Naive B cell (primary cell): Measurements from ENCODE around the gene FMNL2. TPM values are rescaled to one million over a fixed set of nuclear protein-coding genes. Genes with fewer than 3 reads are reported as not detected.
"Not testable (repeated sequence)": the region's sequence is repeated elsewhere in the genome, so short reads cannot be mapped to it uniquely, and the experiment has no call there.

ENCODE experiments used
- ATAC-seq, 2 donors: fragments of 150-1000 bp; cut with Tn5 transposase; 2 replicates each; pipeline ENCODE4 v1.10.0; 2021; ENCODE audit warnings: low read depth in 2 of 2, mild to moderate bottlenecking in 2 of 2, moderate library complexity in 2 of 2
- DNase-seq: peaks from one replicate; pipeline ENCODE4 v3.0.0; 2022
- H3K27ac Mint-ChIP-seq, 6 donors: one replicate each; pipeline ENCODE4 v1.8.0; 2020 to 2022; ENCODE audit warnings: mild to moderate bottlenecking in 6 of 6, mixed read lengths in 6 of 6, moderate library complexity in 5 of 6, inconsistent platforms in 2 of 6
- H3K27me3 Mint-ChIP-seq, 3 donors: one replicate each; pipeline ENCODE4 v1.8.0; 2021 to 2022; ENCODE audit warnings: mixed read lengths in 3 of 3, mild to moderate bottlenecking in 1 of 3
- H3K36me3 Mint-ChIP-seq, 2 donors: one replicate each; pipeline ENCODE4 v1.8.0; 2020 to 2022; ENCODE audit warnings: mixed read lengths in 2 of 2, inconsistent platforms in 1 of 2, mild to moderate bottlenecking in 1 of 2
- H3K4me1 Mint-ChIP-seq, 3 donors: one replicate each; pipeline ENCODE4 v1.8.0; 2020 to 2022; ENCODE audit warnings: mixed read lengths in 3 of 3, inconsistent platforms in 1 of 3, mild to moderate bottlenecking in 1 of 3, moderate library complexity in 1 of 3
- H3K4me3 Mint-ChIP-seq, 8 donors: one replicate each; pipeline ENCODE4 v1.8.0; 2020 to 2022; ENCODE audit warnings: mild to moderate bottlenecking in 8 of 8, mixed read lengths in 8 of 8, moderate library complexity in 8 of 8, inconsistent platforms in 2 of 8
- H3K9me3 Mint-ChIP-seq, 7 donors: one replicate each; pipeline ENCODE4 v1.8.0; 2020 to 2022; ENCODE audit warnings: mixed read lengths in 7 of 7, mild to moderate bottlenecking in 5 of 7, inconsistent platforms in 2 of 7, moderate library complexity in 1 of 7
- polyA plus RNA-seq, 6 donors: library from polyadenylated mRNA; unstranded; fragments of 300-500 nt; fragmentation: Illumina TruSeq; gene quantifications; one replicate each; pipeline ENCODE4 v1.2.3, GENCODE V29; 2021; ENCODE audit warnings: low read depth in 6 of 6

The FMNL2 gene
- polyA plus RNA-seq, 6 donors from 2014 or later: 0.08 to 1.4 (median 0.61) TPM

DNA sequence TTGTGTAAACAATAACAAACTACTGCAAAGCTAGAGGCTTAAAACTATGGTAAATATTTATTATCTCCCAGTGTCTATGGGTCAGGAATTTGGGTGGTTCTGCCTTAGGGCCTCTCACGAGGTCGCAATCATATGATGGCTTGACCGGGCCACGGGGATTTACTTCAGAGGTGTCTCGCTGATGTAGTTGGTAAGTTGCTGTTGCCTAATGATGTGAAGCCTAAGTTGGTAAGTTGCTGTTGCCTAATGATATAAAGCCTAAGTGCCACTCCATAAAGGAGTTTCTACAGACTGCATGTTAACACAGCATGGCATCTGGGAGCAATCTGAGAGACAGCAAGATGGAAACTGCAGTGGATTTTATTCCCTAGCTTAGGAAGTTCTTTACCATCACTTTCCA lies 35.8 kb downstream of the FMNL2 start:
- Mint-ChIP-seq H3K4me3 (no peak overlapping the region), H3K36me3 (no peaks in the 10 kb centered on the region), H3K4me1 (no peaks in the 10 kb centered on the region), H3K27me3 (peaks cover 0 to 15% (median 4%) of the 10 kb centered on the region in 3 donors), H3K27ac (no peak overlapping the region), H3K9me3 (no peaks in the 10 kb centered on the region)
- ATAC-seq: no peak
- no peak for DNase-seq

DNA sequence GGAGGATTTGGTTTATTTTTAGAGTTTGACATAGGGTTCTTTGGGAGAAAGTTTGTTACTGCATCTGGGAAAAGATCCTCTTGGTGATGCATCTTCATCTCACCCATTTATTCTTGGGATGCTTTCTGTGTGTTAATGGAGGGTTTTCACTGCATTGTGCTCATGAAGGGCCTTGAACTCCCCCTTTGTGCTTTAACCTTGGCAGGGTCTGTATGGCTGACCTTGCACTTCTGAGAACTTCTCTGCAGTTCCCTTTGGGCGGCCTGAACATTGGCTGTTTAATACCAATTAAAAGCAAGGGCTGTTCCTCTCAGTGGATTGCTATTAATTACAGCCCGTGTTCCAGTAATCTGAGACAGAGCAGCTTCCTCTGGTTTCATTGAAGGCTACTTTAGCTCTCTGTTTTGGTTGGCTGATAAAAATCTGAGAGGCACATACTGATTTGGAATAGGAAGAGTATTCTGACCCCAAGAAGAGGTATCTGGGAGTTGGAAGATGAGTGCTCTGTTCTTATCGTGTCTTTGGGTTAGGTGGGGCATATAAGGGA lies 37.5 kb downstream of the FMNL2 start:
- H3K36me3 Mint-ChIP-seq: no peaks in the 10 kb centered on the region
- H3K27ac Mint-ChIP-seq: peak overlapping the region in 1 of 6 donors; percentile 35
- H3K4me1 Mint-ChIP-seq: no peaks in the 10 kb centered on the region
- no peaks in the 10 kb centered on the region for H3K9me3 Mint-ChIP-seq
- peaks cover 0 to 15% (median 4%) of the 10 kb centered on the region in 3 donors for H3K27me3 Mint-ChIP-seq
- no peak for ATAC-seq
- DNase-seq: no peak
- H3K4me3 Mint-ChIP-seq: no peak overlapping the region

- Mint-ChIP-seq H3K4me1 (no peaks in the 10 kb centered on the region), H3K4me3 (no peak overlapping the region), H3K9me3 (no peaks in the 10 kb centered on the region), H3K27me3 (peaks cover 0 to 15% (median 4%) of the 10 kb centered on the region in 3 donors), H3K27ac (no peak overlapping the region), H3K36me3 (no peaks in the 10 kb centered on the region)
- no peak for ATAC-seq
- no peak for DNase-seq
These were observed 40.2 kb downstream of the FMNL2 start for GRCh38 chr2:152375174-152375573.

- H3K27me3 Mint-ChIP-seq: peaks cover 0 to 13% (median 4%) of the 10 kb centered on the region in 3 donors
- no peaks in the 10 kb centered on the region for H3K36me3 Mint-ChIP-seq
- H3K4me3 Mint-ChIP-seq: no peak overlapping the region
- DNase-seq (no peak), ATAC-seq (no peak)
- no peaks in the 10 kb centered on the region for H3K9me3 Mint-ChIP-seq
- H3K27ac Mint-ChIP-seq: no peak overlapping the region
- H3K4me1 Mint-ChIP-seq: no peaks in the 10 kb centered on the region
These were observed 41.4 kb downstream of the FMNL2 start for GRCh38 chr2:152376385-152376784.

DNA sequence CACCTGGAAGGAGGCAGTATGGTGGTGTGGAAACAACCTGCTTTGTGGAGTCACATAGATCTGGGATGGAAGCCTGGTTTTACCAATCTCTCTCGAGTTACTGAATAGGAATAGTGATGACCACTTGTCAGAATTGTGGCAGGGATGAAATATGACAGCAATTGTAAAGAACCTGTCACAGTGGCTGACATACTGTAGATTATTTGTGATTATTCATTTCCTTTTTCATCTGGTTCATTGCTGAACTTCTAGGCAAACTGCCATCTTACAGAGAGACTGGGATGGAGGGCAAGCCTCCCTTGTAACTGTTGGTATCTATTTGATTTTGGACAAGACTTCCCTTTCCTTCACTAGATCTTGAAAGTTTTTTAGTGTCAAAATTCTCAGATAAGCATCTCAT lies 42.0 kb downstream of the FMNL2 start:
- no peaks in the 10 kb centered on the region for H3K4me1 Mint-ChIP-seq
- H3K9me3 Mint-ChIP-seq: no peaks in the 10 kb centered on the region
- H3K27ac Mint-ChIP-seq: no peak overlapping the region
- ATAC-seq: no peak
- peaks cover 0 to 7% (median 4%) of the 10 kb centered on the region in 3 donors for H3K27me3 Mint-ChIP-seq
- H3K36me3 Mint-ChIP-seq: no peaks in the 10 kb centered on the region
- no peak for DNase-seq
- H3K4me3 Mint-ChIP-seq: no peak overlapping the region

- Mint-ChIP-seq H3K36me3 (no peaks in the 10 kb centered on the region), H3K4me1 (no peaks in the 10 kb centered on the region), H3K27ac (no peak overlapping the region), H3K27me3 (peaks cover 0 to 7% (median 0%) of the 10 kb centered on the region in 3 donors), H3K4me3 (no peak overlapping the region), H3K9me3 (no peaks in the 10 kb centered on the region)
- ATAC-seq: no peak
- DNase-seq: no peak
These were observed 44.1 kb downstream of the FMNL2 start for GRCh38 chr2:152379089-152379488.

DNA sequence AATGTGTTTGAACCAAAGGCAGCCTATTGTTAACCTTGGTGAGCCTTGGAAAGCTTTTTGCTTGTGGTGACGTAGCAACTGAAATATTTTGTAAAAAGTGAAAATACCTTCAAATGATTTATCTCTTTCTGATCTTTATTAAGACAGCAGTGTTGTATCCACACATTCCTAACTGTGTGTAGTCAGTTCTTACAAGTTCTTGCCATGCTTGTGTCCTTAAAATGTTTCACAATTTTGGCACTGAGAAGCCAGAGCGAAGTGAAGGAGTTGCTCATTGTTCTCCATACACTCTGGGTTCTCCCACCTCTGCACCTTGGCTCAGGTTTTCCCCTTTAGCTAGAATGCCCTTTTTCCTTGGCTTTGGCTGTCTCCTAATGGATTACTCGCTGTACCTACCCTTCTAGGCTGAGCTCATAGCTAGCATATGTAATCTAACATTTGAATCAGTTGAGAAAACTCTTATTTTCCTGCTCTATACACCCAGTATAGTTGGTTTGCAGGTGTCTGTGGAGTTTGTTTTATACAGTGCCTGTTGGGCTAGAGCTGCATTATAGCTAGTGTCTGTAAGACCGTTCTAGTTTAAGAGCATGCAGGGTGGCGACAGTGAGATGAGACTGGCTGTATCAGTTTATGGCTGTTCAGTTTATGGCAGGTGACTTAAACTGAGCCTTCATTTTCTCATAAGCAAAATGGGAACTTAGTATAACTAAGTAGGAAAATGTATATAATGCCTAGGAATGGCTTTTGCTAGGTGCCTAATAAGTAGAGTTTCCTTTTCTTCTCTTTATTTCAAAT lies 45.5 kb downstream of the FMNL2 start:
- Mint-ChIP-seq H3K36me3 (no peaks in the 10 kb centered on the region), H3K4me1 (no peaks in the 10 kb centered on the region), H3K9me3 (no peaks in the 10 kb centered on the region), H3K27ac (no peak overlapping the region), H3K27me3 (no peaks in the 10 kb centered on the region), H3K4me3 (no peak overlapping the region)
- ATAC-seq: no peak
- DNase-seq: no peak

- no peak for ATAC-seq
- Mint-ChIP-seq H3K9me3 (no peaks in the 10 kb centered on the region), H3K27me3 (no peaks in the 10 kb centered on the region), H3K27ac (no peak overlapping the region), H3K4me3 (no peak overlapping the region), H3K4me1 (no peaks in the 10 kb centered on the region), H3K36me3 (no peaks in the 10 kb centered on the region)
- no peak for DNase-seq
These were observed 48.7 kb downstream of the FMNL2 start for GRCh38 chr2:152383702-152384101.

GRCh38 chr2:152384992-152385391 lies 50.0 kb downstream of the FMNL2 start:
- Mint-ChIP-seq H3K27me3 (no peaks in the 10 kb centered on the region), H3K4me3 (no peak overlapping the region), H3K4me1 (no peaks in the 10 kb centered on the region), H3K9me3 (peaks cover 0 to 5% (median 0%) of the 10 kb centered on the region in 7 donors), H3K27ac (no peak overlapping the region), H3K36me3 (peaks cover 0 to 4% of the 10 kb centered on the region in 2 donors)
- ATAC-seq: no peak
- DNase-seq: no peak

DNA sequence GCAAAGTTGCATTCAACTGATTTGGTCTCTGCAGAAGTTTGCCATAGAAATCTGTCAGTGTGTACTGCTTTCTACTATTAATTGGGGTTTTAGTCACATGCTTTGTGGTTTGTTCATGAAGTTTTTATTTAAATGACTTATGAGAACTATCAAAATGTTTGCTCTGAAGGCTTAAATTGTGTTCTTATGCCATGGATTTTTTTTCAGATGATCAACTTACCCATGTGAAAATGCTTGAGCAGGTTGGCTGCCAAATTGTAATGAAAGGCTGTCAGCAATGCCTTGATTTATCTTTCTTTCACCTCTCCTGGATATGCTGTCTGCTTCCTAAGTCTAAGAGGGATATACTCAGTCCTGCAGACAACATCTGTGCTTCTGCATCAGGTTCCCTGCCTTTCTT lies 50.7 kb downstream of the FMNL2 start:
- DNase-seq (no peak), ATAC-seq (no peak)
- Mint-ChIP-seq H3K9me3 (peaks cover 0 to 5% (median 0%) of the 10 kb centered on the region in 7 donors), H3K27ac (no peak overlapping the region), H3K27me3 (no peaks in the 10 kb centered on the region), H3K4me3 (no peak overlapping the region), H3K4me1 (no peaks in the 10 kb centered on the region), H3K36me3 (peaks cover 0 to 4% of the 10 kb centered on the region in 2 donors)

DNA sequence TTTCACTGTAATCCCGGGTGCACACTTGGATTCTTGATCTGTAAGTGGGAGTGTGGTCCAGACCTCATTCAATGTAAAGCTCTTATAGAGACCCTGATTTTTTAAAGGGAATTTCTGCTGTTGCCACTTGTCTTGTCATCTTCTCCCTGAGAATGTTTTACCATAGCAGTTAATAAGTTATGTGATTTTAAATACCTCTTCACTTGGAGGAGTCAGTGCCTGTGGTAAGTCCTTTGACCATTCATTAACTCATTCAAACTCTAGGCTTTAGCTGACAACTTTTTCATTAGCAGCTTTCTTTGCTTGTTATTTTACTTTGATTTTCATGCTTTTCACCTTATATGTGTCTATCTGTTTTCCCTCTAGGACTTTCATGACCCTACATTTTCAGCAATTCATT lies 51.3 kb downstream of the FMNL2 start:
- Mint-ChIP-seq H3K4me3 (no peak overlapping the region), H3K36me3 (peaks cover 0 to 4% of the 10 kb centered on the region in 2 donors)

GRCh38 chr2:152387041-152387440 lies 52.1 kb downstream of the FMNL2 start:
- DNase-seq (no peak), ATAC-seq (no peak)
- Mint-ChIP-seq H3K9me3 (peaks cover 0 to 5% (median 2%) of the 10 kb centered on the region in 7 donors), H3K4me1 (no peaks in the 10 kb centered on the region), H3K4me3 (no peak overlapping the region), H3K27ac (no peak overlapping the region), H3K27me3 (no peaks in the 10 kb centered on the region), H3K36me3 (peaks cover 0 to 4% of the 10 kb centered on the region in 2 donors)

More for the DNA sequence above, 51.3 kb downstream of the FMNL2 start:
- Mint-ChIP-seq H3K9me3 (peaks cover 0 to 5% (median 2%) of the 10 kb centered on the region in 7 donors), H3K27ac (no peak overlapping the region), H3K4me1 (no peaks in the 10 kb centered on the region), H3K27me3 (no peaks in the 10 kb centered on the region)
- no peak for ATAC-seq
- DNase-seq: no peak

DNA sequence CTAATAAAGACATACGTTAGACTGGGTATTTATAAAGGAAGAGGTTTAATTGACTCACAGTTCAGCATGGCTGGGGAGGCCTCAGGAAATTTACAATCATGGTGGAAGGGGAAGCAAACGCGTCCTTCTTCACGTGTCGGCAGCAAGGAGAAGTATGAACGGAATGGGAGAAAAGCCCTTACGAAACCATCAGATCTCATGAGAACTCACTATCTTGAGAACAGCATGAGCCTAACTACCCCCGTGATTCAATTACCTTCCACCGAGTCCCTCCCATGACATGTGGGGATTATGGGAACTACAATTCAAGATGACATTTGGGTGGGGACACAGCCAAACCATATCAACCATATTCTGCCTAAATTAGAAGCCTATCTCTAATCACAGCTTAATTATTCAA lies 53.3 kb downstream of the FMNL2 start:
- ATAC-seq, DNase-seq, H3K4me3 Mint-ChIP-seq, H3K36me3 Mint-ChIP-seq, H3K4me1 Mint-ChIP-seq, H3K9me3 Mint-ChIP-seq, H3K27ac Mint-ChIP-seq, H3K27me3 Mint-ChIP-seq: not testable (repeated sequence)

DNA sequence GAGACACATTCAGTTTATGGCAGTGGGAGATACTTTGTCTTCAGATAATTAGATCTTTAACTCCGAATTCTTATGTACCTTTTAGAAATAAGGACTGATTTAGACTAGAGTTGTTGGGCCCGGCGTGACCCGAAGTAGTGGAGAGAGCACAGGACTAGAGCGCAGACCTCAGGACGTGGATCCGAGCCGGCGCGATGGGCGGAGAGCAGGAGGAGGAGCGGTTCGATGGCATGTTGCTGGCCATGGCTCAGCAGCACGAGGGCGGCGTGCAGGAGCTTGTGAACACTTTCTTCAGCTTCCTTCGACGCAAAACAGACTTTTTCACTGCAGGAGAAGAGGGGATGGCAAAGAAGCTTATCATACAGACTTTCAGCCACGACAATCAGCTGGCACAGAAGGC lies 54.5 kb downstream of the FMNL2 start:
- DNase-seq: no peak
- no peak overlapping the region for H3K27ac Mint-ChIP-seq
- H3K4me3 Mint-ChIP-seq: peak overlapping the region in 1 of 8 donors; percentile 69
- H3K27me3 Mint-ChIP-seq: no peaks in the 10 kb centered on the region
- peaks cover 0 to 5% (median 2%) of the 10 kb centered on the region in 7 donors for H3K9me3 Mint-ChIP-seq
- no peaks in the 10 kb centered on the region for H3K4me1 Mint-ChIP-seq
- ATAC-seq: no peak
- H3K36me3 Mint-ChIP-seq: peaks cover 0 to 4% of the 10 kb centered on the region in 2 donors
